IMR-90 (cell line): ENCODE measurements around the gene FAM180A. TPM values are rescaled to one million over a fixed set of nuclear protein-coding genes. Genes with fewer than 3 reads are reported as not detected.

ENCODE experiments used
- ATAC-seq: fragments of 200-7000 bp; cut with Tn5 transposase; 2 replicates; pipeline ENCODE4 v1.9.1; 2020; ENCODE audit warnings: low read depth, mild to moderate bottlenecking, moderate library complexity
- BruUV-seq: library from RNA; stranded (reverse); fragments of 400-500 nt; replicated peaks from 2 replicates; lab custom pipeline; 2021; lab: Mats Ljungman, UMichigan
- CTCF ChIA-PET: fragments of 300-600 bp; formaldehyde crosslinking; extraction: SDS; loops from one replicate; lab custom pipeline; 2021; ENCODE audit warnings: antibody characterized with exemption; lab: Yijun Ruan, JAX
- POLR2A ChIA-PET: fragments of 300-600 bp; sonication (Branson Sonifier 250); formaldehyde crosslinking; loops from one replicate; lab custom pipeline; 2022; ENCODE audit warnings: antibody characterized with exemption; ENCODE audit not compliant: unreplicated experiment; lab: Charles Lee
- DNase-seq: peaks from one replicate; pipeline ENCODE4 v3.0.0; 2013
- H2AFZ ChIP-seq: replicated peaks from 2 replicates; pipeline ENCODE3; 2013; ENCODE audit warnings: low read length, mild to moderate bottlenecking; ENCODE audit not compliant: poor library complexity
- H2AK5ac ChIP-seq: 2 replicates; pipeline ENCODE4 v1.6.1; 2013; ENCODE audit warnings: low read depth, low read length, inconsistent platforms
- H2AK9ac ChIP-seq: replicated peaks from 2 replicates; pipeline ENCODE3; 2013; ENCODE audit warnings: mild to moderate bottlenecking, low read depth, low read length, moderate library complexity; ENCODE audit not compliant: poor library complexity
- H2BK120ac ChIP-seq: 2 replicates; pipeline ENCODE4 v1.6.1; 2013; ENCODE audit warnings: low read depth, low read length, inconsistent platforms
- H2BK15ac ChIP-seq: 3 replicates; pipeline ENCODE4 v1.6.1; 2013; ENCODE audit warnings: low read depth, low read length, inconsistent platforms
- H2BK20ac ChIP-seq: 2 replicates; pipeline ENCODE4 v1.6.1; 2013; ENCODE audit warnings: low read depth, mild to moderate bottlenecking, inconsistent platforms, low read length, moderate library complexity
- H2BK5ac ChIP-seq: 2 replicates; pipeline ENCODE4 v1.6.1; 2013; ENCODE audit warnings: mild to moderate bottlenecking, low read depth, low read length, inconsistent platforms; ENCODE audit not compliant: poor library complexity, severe bottlenecking
- H3K14ac ChIP-seq: replicated peaks from 2 replicates; pipeline ENCODE4 v1.6.1; 2013; ENCODE audit warnings: low read depth, low read length, inconsistent platforms
- H3K18ac ChIP-seq: 2 replicates; pipeline ENCODE4 v1.6.1; 2013; ENCODE audit warnings: low read depth, low read length, control low read depth
- H3K23ac ChIP-seq: 2 replicates; pipeline ENCODE4 v1.6.1; 2013; ENCODE audit warnings: low read depth, low read length, inconsistent platforms
- H3K27ac ChIP-seq: 2 replicates; pipeline ENCODE4 v1.5.1; 2013; ENCODE audit warnings: mild to moderate bottlenecking, control low read depth, low read length; ENCODE audit not compliant: insufficient read depth
- H3K27me3 ChIP-seq: 2 replicates; pipeline ENCODE4 v1.6.1; 2013; ENCODE audit warnings: low read length; ENCODE audit not compliant: control insufficient read depth, insufficient read depth
- H3K36me3 ChIP-seq: 2 replicates; pipeline ENCODE4 v1.6.1; 2013; ENCODE audit warnings: low read length, mixed read lengths; ENCODE audit not compliant: control insufficient read depth, insufficient read depth
- H3K4ac ChIP-seq: 2 replicates; pipeline ENCODE4 v1.6.1; 2013; ENCODE audit warnings: low read depth, low read length, inconsistent platforms
- H3K4me1 ChIP-seq: 2 replicates; pipeline ENCODE4 v1.6.1; 2013; ENCODE audit warnings: low read length, mixed read lengths; ENCODE audit not compliant: control insufficient read depth, insufficient read depth
- H3K4me2 ChIP-seq: 2 replicates; pipeline ENCODE4 v1.6.1; 2013; ENCODE audit warnings: low read depth, mild to moderate bottlenecking, control low read depth, low read length, moderate library complexity
- H3K4me3 ChIP-seq: 2 replicates; pipeline ENCODE4 v1.5.1; 2013; ENCODE audit warnings: low read depth, mild to moderate bottlenecking, control low read depth, low read length, moderate library complexity; ENCODE audit not compliant: insufficient read depth
- H3K56ac ChIP-seq: 2 replicates; pipeline ENCODE4 v1.6.1; 2013; ENCODE audit warnings: low read length, inconsistent platforms; ENCODE audit not compliant: insufficient read depth; ENCODE audit errors: extremely low read depth
- H3K79me1 ChIP-seq, 2 experiments: 2 replicates each; pipeline ENCODE4 v1.6.1; 2013; ENCODE audit warnings: low read length in 2 of 2, inconsistent platforms in 1 of 2, low read depth in 1 of 2
- H3K9ac ChIP-seq: 2 replicates; pipeline ENCODE4 v1.6.1; 2013; ENCODE audit warnings: low read depth, low read length, control low read depth
- H3K9me1 ChIP-seq: 2 replicates; pipeline ENCODE4 v1.6.1; 2013; ENCODE audit warnings: low read length, inconsistent platforms; ENCODE audit not compliant: insufficient read depth
- H3K9me3 ChIP-seq: 2 replicates; pipeline ENCODE4 v1.6.1; 2013; ENCODE audit warnings: low read length; ENCODE audit not compliant: control insufficient read depth, insufficient read depth
- H4K20me1 ChIP-seq: 2 replicates; pipeline ENCODE4 v1.6.1; 2013; ENCODE audit warnings: low read length, inconsistent platforms; ENCODE audit not compliant: insufficient read depth
- H4K5ac ChIP-seq: 2 replicates; pipeline ENCODE4 v1.6.1; 2013; ENCODE audit warnings: mild to moderate bottlenecking, low read depth, low read length, control low read depth
- H4K8ac ChIP-seq, 2 experiments: 2 replicates each; pipeline ENCODE4 v1.6.1; 2013; ENCODE audit warnings: low read depth in 2 of 2, low read length in 2 of 2, control low read depth in 1 of 2, inconsistent platforms in 1 of 2
- H4K91ac ChIP-seq: 2 replicates; pipeline ENCODE4 v1.6.1; 2013; ENCODE audit warnings: low read depth, low read length, inconsistent platforms; ENCODE audit not compliant: insufficient read depth
- CHD1 ChIP-seq: IDR thresholded peaks from 2 replicates; pipeline ENCODE4 v1.6.1; 2012; ENCODE audit warnings: low read depth, low read length, improper control_type of control experiment
- ELK1 ChIP-seq: fragments of 150-350 bp; IDR thresholded peaks from 2 replicates; pipeline ENCODE4 v1.6.1; 2016; ENCODE audit warnings: low read depth, mild to moderate bottlenecking, low read length, moderate library complexity, borderline replicate concordance
- FOS ChIP-seq: fragments of 150-350 bp; IDR thresholded peaks from 2 replicates; pipeline ENCODE4 v1.6.1; 2016; ENCODE audit warnings: low read depth, low read length
- POLR2A ChIP-seq: IDR thresholded peaks from 2 replicates; pipeline ENCODE4 v1.6.1; 2012; ENCODE audit warnings: mild to moderate bottlenecking, low read depth, low read length
- RAD21 ChIP-seq: IDR thresholded peaks from 2 replicates; pipeline ENCODE4 v1.6.1; 2012; ENCODE audit warnings: low read length, improper control_type of control experiment
- RFX5 ChIP-seq: IDR thresholded peaks from 2 replicates; pipeline ENCODE4 v1.8.0; 2012; ENCODE audit warnings: low read depth, mild to moderate bottlenecking, low read length, moderate library complexity
- SMC3 ChIP-seq: fragments of 150-350 bp; IDR thresholded peaks from 2 replicates; pipeline ENCODE4 v1.6.1; 2016; ENCODE audit warnings: low read depth, mild to moderate bottlenecking, antibody characterized with exemption, low read length, moderate library complexity
- WGBS, 2 experiments: methylation state at CpG; one replicate each; pipeline versions ENCODE4 v1.1.5 to v1.1.7; 2013; ENCODE audit warnings: missing lambda C conversion rate in 2 of 2; ENCODE audit not compliant: insufficient read length in 1 of 2; ENCODE audit errors: extremely low coverage in 2 of 2; 5-methylcytosine and 5-hydroxymethylcytosine counted together
- dilution Hi-C: fragments of 300-500 bp; cut with HindIII; formaldehyde crosslinking; loops from one replicate; pipeline ENCODE4 v1.14.3; 2018; ENCODE audit warnings: low sequenced_read_pairs; ENCODE audit not compliant: unreplicated experiment
- in situ Hi-C: fragments of 300-500 bp; cut with MboI; formaldehyde crosslinking; loops from 3 replicates; pipeline ENCODE4 v1.14.3; 2019; ENCODE audit warnings: low sequenced_read_pairs, inconsistent platforms, mixed read lengths
- intact Hi-C: fragments of 100-400 bp; cut with micrococcal nuclease; formaldehyde crosslinking; loops from 2 replicates; pipeline ENCODE4 v1.10.0; 2022
- polyA plus RNA-seq, 3 experiments: library from polyadenylated mRNA; depleted of rRNA; stranded (reverse); fragments of >200 nt; gene quantifications; 2 replicates each; pipeline ENCODE4 v1.2.3, GENCODE V29; 2012; ENCODE audit warnings: low replicate concordance in 1 of 3
- total RNA-seq: library from RNA; depleted of rRNA; stranded (reverse); fragments of >200 nt; gene quantifications from 2 replicates; pipeline ENCODE4 v1.2.3, GENCODE V29; 2012

Gene FAM180A
- total and polyA plus RNA-seq, 2 of the 4 experiments (the other 2 are of a cell fraction): 1.3 to 2.0 TPM

GRCh38 chr7:135733603-135734342 lies 14.8 kb downstream of the FAM180A start:
- Histone ChIP-seq H2AFZ (no peak overlapping the region), H3K9me3 (no peaks in the 10 kb centered on the region), H2BK120ac (no peak overlapping the region), H4K20me1 (no peaks in the 10 kb centered on the region), H2BK15ac (no peak overlapping the region), H3K27ac (no peak overlapping the region), H3K56ac (no peak overlapping the region), H3K36me3 (no peaks in the 10 kb centered on the region), H2AK5ac (no peak overlapping the region), H2BK5ac (no peak overlapping the region), H3K4me3 (no peak overlapping the region), H3K4me2 (no peak overlapping the region), H4K8ac (no peak overlapping the region), H3K9me1 (no peaks in the 10 kb centered on the region; the same call in none of the 2 replicates), H3K79me1 (no peaks in the 10 kb centered on the region), H3K23ac (no peak overlapping the region), H2AK9ac (no peak overlapping the region), H3K4me1 (no peaks in the 10 kb centered on the region), H2BK20ac (no peak overlapping the region), H3K4ac (no peak overlapping the region), H3K14ac (no peak overlapping the region), H3K27me3 (no peaks in the 10 kb centered on the region), H3K18ac (no peak overlapping the region), H4K5ac (no peak overlapping the region), H4K91ac (no peak overlapping the region), H3K9ac (no peak overlapping the region)
- BruUV-seq: no TSS peak
- ATAC-seq (no peak), DNase-seq (no peak)
- in situ Hi-C loops (no loop called here), intact Hi-C loops (no loop called here), dilution Hi-C loops (no loop called here)
- WGBS, 2 experiments: 95% methylated on average over 15 of the region's 21 CpGs; no CpG with 5 or more reads in 1 of the 2 experiments
- TF ChIP-seq SMC3 (no peak), CHD1 (no peak), RFX5 (no peak), FOS (no peak), ELK1 (no peak), RAD21 (no peak), POLR2A (no peak)
- ChIA-PET CTCF (no interaction called here), POLR2A (no interaction called here)
